NK-92 treated with Interleukin-12 subunit alpha and Interleukin-12 subunit beta, amount 100 ng/mL, for 24 hours (cell line): Measurements from ENCODE around the gene GSTM3.
"Not testable (repeated sequence)": the region's sequence is repeated elsewhere in the genome, so short reads cannot be mapped to it uniquely, and the experiment has no call there.

Experiments
- DNase-seq: peaks from one replicate; lab custom pipeline; 2025; lab: John Stamatoyannopoulos, UW

The GSTM3 gene

DNA sequence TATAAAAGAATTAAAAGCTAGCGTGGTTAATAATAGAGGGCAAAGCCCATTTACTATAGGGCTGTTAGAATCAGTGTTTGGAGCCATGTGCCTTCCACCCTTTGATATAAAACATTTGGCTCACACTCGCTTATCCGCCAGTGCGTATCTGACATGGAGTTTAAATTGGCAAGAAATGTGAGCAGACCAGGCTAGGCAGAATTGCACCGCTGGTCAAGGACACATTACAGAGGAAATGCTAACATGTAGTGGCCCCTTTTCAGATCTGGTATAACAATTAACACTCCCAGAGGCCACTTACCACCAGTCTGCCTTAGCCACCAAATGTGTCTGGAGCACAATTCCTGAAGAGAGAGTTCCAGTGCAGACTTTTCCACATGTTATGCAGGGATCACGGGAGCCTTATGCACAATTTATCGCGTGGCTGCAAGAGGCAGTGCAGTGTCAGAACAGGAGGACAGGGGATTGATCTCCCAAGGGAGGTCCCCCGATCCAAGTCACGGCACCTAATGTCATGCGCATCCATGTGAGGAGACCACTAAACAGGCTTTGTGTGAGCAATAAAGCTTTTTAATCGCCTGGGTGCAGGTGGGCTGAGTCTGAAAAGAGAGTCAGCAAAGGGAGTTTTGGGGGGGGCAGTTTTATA lies 14.0 kb downstream of the GSTM3 start:
- DNase-seq = no peak

DNA sequence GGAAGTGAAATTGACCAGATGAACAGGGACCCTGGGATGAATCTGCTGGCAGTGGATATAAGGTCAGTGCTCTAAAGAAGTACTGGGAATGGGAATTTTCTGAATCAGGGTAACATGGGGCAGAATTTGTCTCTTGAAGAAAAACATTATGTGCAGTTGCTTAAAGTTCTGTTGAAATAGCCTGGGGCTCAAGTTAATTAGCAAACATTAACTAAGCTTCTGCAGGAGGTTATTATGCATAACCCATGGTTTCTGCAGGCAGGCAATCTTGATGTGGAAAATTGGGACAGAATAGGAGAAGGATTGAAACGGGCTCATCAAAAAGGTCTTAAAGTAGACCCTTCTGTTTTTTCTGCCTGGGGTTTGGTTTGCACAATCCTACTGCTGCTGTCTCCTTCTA lies 14.8 kb downstream of the GSTM3 start:
- no peak for DNase-seq

DNA sequence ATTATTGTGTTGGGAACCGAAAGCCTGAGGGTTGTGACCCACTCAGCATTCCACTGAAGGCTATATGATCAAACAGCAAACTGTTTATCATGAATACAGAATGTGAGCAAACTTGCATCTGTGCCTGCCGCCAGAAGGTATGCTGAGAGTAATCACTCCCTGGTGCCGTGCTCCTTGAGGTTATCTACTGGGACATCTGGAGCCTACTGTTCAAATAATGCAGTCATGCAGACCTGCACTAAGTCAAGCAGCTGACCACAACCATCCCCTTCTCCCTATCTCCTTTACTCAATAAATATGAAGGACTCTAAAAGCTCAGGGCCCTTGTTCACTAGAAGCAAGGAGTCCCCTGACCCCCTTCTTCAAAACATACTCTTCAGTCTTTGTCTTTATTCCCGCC lies 15.3 kb downstream of the GSTM3 start:
- no peak for DNase-seq

DNA sequence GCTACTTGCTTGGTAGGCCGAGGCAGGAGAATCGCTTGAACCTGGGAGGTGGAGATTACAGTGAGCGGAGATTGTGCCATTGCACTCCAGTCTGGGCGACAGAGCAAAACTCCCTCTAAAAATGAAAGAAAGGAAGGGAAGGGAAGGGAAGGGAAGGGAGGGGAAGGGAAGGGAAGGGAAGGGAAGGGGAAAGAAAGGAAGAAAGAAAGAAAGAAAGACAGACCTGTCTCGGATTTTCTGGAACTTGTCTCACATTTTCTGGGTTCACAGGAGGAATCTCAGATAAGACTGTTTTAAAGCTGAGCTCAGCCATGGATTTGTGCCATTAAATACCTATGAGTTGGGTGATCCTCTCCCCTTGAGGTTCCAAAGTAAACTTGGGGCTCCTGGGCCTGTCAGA lies 15.9 kb downstream of the GSTM3 start:
- no peak for DNase-seq

DNA sequence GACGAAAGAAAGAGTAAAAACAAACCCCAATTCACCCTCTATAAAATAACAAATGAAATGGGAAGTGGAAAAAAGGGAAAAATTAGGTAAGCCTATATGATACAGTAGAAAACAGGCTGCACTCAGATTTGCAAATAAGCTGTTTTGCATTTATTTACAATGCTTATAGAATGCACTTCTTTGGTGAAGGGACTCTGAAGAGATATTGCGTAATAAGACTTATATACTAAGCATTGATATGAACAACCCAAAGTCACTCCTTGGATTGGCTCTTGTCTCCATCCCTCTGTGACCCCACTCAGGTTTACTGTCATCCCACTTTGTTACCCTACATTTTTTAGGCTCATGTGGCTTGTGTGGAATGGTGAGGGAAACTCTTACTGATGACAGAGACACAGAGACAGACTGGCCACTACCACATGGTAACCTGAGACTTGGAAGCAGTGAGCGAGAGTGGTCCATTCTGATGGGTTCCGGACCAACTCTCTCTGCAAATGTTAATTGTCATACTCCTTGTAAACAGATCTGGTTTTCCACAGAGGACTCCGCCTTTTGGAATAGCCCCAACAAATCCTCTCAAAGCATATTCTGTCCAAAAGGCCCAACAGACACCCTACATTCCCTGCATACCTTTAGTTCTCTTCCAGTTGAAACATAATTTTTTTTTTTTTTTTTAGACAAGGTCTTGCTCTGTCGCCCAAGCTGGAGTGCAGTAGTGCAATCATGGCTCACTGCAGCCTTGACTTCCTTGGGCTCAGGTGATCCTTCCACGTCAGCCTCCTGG lies 17.7 kb downstream of the GSTM3 start:
- no peak for DNase-seq

DNA sequence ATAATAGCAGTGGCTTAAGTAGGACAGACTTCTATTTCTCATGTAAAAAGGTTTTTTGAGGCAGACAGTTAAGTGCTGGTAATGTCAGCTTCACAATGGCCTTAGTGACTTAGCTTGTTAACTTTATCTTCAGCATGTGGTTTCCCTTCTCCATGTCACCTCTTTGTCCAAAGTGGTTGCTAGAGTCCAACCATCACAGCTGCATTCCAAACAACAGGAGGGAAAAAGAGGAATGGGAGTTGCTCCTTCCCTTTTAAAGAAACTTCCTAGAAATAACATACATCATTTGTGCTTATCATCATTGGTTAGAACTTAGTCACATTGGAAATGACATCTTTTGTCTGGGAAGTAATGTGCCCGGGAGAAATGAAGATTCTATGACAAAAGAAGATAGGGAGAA lies 18.9 kb downstream of the GSTM3 start:
- DNase-seq = no peak

DNA sequence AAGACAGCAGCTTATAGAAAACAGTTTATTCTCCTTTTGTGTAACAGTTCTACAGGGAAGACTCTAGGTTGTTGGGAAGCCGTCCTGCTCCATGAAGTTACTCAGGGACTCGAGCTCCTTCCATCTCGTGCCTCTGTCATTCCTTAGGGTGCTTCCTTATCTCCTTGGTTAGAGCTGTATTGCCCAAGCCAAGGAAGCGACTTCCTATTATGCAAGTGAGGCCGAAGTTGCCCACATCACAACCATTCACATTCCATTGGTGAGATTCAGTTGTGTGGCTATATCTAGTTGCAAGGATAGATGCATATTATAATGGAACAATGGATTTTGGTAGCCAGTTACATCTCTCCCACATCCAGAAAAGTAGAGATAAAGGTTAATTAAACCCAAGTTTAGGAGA lies 19.8 kb downstream of the GSTM3 start:
- DNase-seq = no peak

DNA sequence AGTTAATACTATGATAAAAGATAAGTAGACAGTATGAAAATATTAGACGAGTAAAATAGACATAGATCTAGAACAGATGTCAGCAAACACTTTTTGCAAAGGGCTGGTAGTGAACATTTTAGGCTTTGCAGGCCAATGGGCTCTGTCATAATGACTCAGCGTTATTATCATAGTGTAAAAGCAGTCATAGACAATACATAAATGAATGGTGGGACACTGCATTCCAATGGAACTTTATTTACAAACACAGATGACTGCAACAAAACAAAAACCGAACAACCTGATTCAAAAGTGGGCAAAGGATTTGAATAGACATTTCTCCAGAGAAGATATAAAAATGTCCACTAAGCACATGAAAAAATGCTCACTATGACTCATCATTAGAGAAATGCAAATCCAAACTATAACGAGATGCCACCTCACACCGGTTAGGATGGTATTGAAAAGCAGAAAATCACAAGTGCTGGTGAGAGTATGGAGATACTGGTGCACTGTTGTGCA lies 21.5 kb downstream of the GSTM3 start:
- DNase-seq = no peak

DNA sequence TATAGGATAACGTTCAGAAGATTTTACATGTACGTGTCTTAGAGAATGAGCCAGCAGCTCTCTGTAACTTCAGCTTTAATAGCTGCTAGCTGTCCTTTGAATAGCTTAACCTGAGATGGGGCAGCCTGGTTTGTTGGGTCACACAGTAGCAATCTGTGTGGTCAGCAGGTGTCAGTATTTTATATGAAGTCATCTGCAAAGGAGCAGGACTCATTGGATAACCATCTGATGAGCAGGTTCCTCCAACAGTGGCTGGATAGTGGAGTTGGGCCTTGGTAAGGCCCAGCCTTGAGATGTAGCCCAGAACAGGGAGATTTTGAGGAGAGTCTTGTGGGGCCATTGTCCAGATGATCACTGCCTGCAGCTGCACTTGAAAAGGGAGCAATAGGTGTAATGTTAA lies 22.3 kb downstream of the GSTM3 start:
- DNase-seq = no peak

DNA sequence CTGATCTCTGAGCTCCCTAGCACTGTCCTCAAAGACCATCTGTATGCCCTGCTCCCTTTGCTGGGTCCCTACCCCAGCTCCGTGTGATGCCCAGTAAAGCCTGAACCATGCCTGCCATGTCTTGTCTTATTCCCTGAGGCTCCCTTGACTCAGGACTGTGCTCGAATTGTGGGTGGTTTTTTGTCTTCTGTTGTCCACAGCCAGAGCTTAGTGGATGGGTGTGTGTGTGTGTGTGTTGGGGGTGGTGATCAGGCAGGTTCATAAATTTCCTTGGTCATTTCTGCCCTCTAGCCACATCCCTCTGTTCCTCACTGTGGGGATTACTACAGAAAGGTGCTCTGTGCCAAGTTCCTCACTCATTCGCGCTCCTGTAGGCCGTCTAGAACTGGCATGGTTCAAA lies 23.1 kb downstream of the GSTM3 start:
- no peak for DNase-seq

DNA sequence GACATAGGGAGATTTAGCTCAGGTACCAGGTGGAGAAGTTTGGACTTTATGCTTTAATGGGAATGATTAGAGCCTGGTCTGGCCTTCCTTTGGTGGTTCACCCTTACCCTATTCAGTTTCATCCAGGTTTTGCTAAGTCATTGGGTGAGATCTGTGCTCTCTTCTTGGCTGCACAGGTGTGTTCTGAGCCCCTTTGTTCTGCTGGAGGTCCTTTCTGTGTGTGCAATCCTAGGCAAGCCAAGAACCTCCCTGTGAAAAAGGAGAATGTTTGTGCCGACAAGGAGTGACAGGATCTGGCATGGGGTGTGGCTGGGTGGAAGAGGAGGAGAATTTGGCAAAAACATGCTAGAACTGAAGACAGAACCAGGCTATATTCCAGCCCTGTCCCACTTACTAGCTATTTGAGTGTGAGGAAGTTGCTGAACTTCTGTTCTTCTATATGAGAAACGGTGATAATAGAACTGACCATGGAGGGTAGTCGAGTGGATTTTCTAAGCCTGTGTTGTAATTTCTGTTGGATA lies 24.2 kb downstream of the GSTM3 start:
- no peak for DNase-seq

DNA sequence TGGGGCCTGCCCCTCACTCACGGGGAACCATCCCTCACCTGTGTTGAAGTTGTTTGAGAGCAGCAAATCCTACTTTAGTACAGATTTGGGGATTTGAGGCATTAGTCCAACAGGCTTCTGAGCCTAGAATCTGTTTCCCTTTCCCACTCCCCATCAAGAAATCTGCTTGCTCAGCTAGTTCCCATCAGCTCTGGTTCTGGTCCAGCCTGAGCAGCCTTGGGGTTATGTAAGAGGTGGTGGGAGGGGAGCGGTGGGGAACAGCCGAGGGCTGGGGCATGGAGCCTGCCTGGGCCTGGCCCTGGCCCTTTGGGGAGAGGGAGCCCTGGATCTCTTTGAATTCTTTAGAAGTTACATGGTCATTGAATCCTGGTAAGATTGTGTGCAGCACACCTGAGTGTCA lies 24.7 kb downstream of the GSTM3 start:
- no peak for DNase-seq

DNA sequence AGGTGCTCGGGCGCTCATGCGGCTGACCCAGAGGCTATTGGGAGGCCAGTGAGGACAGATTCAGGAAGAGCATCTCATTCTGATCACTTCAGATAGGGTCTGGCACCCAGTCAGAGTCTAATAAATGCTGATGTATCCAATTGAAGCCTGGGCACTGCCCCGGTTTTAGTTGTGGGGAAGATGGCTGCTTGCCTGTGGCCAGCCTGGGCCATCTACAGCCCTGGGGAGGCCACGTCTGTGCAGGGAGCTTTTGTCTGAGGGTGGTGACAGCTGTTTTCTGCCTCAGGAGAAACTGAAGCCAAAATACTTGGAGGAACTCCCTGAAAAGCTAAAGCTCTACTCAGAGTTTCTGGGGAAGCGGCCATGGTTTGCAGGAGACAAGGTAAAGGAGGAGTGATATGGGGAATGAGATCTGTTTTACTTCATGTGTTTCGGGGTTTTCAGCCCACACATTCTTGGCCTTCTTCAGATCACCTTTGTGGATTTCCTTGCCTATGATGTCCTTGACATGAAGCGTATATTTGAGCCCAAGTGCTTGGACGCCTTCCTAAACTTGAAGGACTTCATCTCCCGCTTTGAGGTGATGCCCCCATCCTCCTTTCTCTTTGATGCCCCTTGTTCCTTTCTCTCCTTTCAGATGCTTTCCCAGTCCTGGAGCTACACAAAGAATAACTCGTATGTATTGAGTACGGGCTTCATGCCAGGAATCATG lies 26.0 kb downstream of the GSTM3 start:
- DNase-seq = no peak

DNA sequence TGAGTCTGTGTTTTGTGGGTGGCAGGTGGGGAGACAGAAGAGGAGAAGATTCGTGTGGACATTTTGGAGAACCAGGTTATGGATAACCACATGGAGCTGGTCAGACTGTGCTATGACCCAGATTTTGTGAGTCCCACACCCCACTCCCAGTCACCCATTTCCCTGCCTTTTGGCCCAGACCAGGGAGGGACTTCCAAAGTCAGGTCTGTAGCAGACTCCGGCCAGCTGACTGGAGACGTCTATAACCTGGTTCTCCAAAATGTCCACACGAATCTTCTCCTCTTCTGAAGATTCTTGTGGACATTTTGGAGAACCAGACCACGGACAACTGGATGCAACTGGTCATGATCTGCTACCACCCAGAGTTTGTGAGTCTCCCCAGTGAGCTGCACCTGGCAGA lies 27.2 kb downstream of the GSTM3 start:
- DNase-seq = no peak

DNA sequence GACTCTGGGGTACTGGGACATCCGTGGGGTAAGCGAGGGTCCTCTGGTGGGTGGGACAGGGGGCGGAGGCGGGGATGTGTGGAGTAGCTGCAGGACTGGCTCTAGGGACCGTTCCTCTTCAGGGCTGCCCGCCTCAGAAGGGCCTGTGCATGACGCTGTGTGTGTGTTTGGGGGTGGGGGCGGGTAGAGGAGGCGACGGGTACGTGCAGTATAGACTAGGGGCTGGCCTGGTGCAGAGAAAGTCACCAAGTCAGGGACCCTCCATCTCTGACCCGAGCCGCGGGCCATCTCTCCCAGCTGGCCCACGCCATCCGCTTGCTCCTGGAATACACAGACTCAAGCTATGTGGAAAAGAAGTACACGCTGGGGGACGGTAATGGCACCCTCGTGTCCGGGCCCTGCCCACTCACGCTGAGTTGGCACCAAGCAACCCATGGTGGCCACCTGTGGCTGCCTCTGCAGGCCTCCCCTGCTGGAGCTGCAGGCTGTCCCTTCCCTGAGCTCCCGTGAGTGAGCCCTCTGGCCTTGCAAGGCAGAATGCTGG lies 28.4 kb downstream of the GSTM3 start:
- no peak for DNase-seq

DNA sequence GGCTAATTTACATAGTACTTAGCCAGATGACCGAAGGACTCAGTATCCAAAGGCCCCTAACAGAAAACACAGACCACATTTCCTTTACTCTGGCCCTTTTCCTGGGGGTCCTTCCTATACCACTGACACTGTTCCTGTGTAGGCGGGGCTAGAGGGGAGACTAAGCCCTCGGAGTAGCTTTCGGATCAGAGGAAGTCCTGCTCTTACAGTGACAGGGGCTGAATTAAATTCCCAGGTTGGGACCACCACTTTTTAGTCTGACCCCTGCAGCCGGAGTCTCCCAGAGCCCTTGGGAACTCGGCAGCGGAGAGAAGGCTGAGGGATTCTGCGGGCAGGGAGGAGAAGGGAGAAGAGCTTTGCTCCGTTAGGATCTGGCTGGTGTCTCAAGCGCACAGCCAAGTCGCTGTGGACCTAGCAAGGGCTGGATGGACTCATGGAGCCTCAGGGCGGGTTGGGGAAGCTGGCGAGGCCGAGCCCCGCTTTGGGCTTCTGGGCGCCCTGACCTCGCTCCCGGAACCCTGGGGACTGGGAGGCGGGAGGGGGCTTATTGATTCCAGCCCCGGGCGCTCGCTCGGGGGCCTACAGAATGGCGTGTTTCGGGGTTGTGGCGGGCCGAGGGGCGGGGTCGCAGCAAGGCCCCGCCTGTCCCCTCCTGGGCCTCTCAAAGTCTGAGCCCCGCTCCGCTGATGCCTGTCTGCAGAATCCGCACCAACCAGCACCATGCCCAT lies 29.1 kb downstream of the GSTM3 start, which contains the start of gene GSTM5:
TSS of gene GSTM5 (plus strand) at position 659 of the 728 bp plus-strand sequence. CDS start at position 721, 62 bp downstream.
- DNase-seq = not testable (repeated sequence)

DNA sequence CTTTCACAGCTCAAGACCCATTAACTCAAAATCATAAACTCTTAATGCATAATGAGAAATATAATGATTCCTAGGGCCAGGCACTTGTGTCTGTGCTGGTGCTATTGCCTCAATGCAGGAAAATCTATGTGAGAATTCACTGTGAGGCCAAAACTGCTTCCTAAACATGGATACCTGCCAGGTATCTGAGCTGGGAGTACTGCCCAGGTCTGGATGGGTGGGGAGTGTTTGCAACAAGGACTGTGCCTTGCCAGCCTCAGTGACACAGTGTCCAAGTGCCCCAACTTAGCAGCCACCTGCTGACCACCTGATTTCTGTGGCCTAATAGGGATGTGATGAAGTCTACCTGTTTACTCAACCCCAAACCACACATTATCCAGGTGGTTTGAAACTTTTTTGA lies 31.0 kb downstream of the GSTM3 start:
- not testable (repeated sequence) for DNase-seq

DNA sequence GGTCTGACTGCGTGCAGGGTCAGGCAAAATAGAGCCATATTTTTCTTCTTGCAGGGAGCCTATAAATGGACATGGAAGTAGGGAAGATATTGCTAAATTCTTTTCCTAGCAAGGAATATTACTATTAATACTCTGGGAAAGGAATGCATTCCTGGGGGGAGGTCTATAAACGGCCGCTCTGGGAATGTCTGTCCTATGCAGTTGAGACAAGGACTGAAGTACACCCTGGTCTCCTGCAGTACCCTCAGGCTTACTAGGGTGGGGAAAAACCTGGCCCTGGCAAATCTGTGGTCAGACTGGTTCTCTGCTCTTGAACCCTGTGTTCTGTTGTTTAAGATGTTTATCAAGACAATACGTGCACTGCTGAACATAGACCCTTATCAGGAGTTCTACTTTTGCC lies 31.9 kb downstream of the GSTM3 start:
- not testable (repeated sequence) for DNase-seq

DNA sequence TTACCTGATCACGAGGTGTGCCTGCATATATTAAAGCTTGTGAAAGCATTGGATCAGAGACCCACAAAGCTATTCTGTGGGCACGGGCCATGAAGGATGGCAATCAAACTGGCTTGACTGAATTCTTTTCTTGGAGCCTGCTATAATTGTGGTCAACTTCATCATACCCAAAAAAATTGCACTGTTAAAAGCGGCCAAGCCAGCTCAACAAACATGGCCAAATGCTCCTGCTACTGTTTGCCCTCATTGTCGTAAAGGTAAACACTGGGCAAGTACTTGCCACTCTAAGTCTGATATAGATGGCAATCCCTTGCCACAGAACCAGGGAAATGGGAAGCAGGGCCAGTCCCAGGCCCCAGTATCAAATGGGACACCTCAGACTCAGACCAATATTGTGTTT lies 35.4 kb downstream of the GSTM3 start:
- no peak for DNase-seq

DNA sequence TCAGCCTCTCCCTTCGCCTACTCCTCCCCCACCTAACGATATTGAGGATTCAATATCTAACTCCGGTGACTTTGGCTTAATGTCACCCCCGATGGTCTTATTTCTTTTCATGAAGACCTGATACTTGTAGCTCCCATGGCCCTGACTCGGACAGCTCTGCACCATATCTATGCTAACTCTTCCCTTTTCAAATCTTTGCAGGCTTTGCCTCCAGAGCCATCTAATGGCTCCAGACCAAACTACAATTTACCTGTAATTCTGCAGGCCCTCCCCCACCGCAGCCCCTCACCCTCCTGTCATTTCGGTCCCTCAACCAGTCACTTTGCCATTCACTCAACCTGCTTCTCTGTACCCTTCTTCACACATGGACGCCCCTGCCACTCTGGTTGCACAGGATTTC lies 36.7 kb downstream of the GSTM3 start:
- DNase-seq = no peak

DNA sequence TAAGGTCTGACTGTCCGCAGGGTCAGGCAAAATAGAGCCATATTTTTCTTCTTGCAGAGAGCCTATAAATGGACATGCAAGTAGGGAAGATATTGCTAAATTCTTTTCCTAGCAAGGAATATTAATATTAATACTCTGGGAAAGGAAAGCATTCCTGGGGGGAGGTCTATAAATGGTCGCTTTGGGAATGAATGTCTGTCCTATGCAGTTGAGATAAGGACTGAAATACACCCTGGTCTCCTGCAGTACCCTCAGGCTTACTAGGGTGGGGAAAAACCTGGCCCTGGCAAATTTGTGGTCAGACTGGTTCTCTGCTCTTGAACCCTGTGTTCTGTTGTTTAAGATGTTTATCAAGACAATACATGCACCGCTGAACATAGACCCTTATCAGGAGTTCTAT lies 37.9 kb downstream of the GSTM3 start:
- not testable (repeated sequence) for DNase-seq

DNA sequence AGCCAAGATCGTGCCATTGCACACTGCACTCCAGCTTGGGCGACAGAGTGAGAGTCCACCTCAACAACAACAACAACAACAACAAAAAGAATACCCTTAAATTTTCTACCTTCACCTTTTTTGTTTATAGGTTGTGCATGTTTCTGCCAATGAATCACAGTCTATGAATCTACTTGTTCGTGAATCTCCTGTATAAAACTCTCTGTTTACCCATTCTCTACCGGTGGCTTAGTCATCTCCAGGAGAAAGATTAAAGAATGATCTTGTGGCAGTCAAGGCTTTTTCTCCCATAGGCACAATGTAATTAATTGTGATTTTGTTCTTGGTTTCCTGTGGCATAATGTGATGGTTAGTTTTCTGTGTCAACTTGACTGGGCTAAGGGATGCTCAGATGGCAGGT lies 43.0 kb downstream of the GSTM3 start:
- not testable (repeated sequence) for DNase-seq
